IPS DF 4.7 (cell line): ENCODE results near the gene ZYX.

Experiments used
- DNase-seq: peaks from one replicate; pipeline ENCODE4 v3.0.0-alpha.2; 2013; ENCODE audit warnings: low spot score; ENCODE audit errors: extremely low read depth

The ZYX gene

GRCh38 chr7:143362131-143363015, 18.8 kb upstream of the ZYX start, which contains the start of gene FAM131B:
FAM131B (minus strand) TSS chr7:143362713; CDS start chr7:143362603, 110 bp downstream.
- DNase-seq, result no peak

- no peak for DNase-seq
Observed at GRCh38 chr7:143363016-143363937, 17.9 kb upstream of the ZYX start.

GRCh38 chr7:143367972-143368371, 13.2 kb upstream of the ZYX start:
- no peak for DNase-seq

- DNase-seq, result no peak
Observed at GRCh38 chr7:143368387-143368786, 12.8 kb upstream of the ZYX start.

GRCh38 chr7:143369678-143370651, 11.2 kb upstream of the ZYX start:
- no peak for DNase-seq

- DNase-seq, result no peak
Observed at GRCh38 chr7:143372070-143372469, 9.1 kb upstream of the ZYX start.

GRCh38 chr7:143373255-143373794, 7.8 kb upstream of the ZYX start:
- DNase-seq, result no peak

GRCh38 chr7:143374561-143374960, 6.6 kb upstream of the ZYX start:
- no peak for DNase-seq

GRCh38 chr7:143375298-143376034, 5.7 kb upstream of the ZYX start:
- DNase-seq, result no peak

GRCh38 chr7:143376396-143376795, 4.7 kb upstream of the ZYX start:
- DNase-seq, result no peak

GRCh38 chr7:143379611-143380259, 1.4 kb upstream of the ZYX start:
- DNase-seq, result no peak

GRCh38 chr7:143380260-143380645, 892 bp upstream of the ZYX start:
- no peak for DNase-seq

GRCh38 chr7:143381427-143382125, 431 bp downstream of the ZYX start:
- DNase-seq, result no peak

- DNase-seq, result no peak
Observed at GRCh38 chr7:143382126-143382790, 1.1 kb downstream of the ZYX start.

- DNase-seq, result no peak
Observed at GRCh38 chr7:143382791-143383641, 1.9 kb downstream of the ZYX start.

GRCh38 chr7:143383642-143383957, 2.5 kb downstream of the ZYX start:
- no peak for DNase-seq

- DNase-seq, result no peak
Observed at GRCh38 chr7:143384148-143384547, 3.0 kb downstream of the ZYX start.
